Activated CD4-positive, alpha-beta T cell treated with anti-CD3 and anti-CD28 coated beads, Interleukin-2, amount 10 ng/mL, durations not matched to agents 24 days and 14 days (primary cell): ENCODE results near the gene PPP4R3B. TPM values are rescaled to one million over a fixed set of nuclear protein-coding genes. Genes with fewer than 3 reads are reported as not detected.
"Not testable (repeated sequence)": the region's sequence is repeated elsewhere in the genome, so short reads cannot be mapped to it uniquely, and the experiment has no call there.

Experiments used
- DNase-seq: peaks from one replicate; pipeline ENCODE4 v3.0.0; 2022
- H3K27ac Mint-ChIP-seq: one replicate; pipeline ENCODE4 v1.8.0; 2022; ENCODE audit warnings: mild to moderate bottlenecking, mixed read lengths
- H3K27me3 Mint-ChIP-seq: one replicate; pipeline ENCODE4 v1.8.0; 2022; ENCODE audit warnings: mixed read lengths
- H3K36me3 Mint-ChIP-seq: one replicate; pipeline ENCODE4 v1.8.0; 2022; ENCODE audit warnings: low read depth, mild to moderate bottlenecking, mixed read lengths
- H3K4me1 Mint-ChIP-seq: one replicate; pipeline ENCODE4 v1.8.0; 2021; ENCODE audit warnings: mixed read lengths
- H3K4me3 Mint-ChIP-seq: one replicate; pipeline ENCODE4 v1.8.0; 2022; ENCODE audit warnings: mild to moderate bottlenecking, moderate library complexity, mixed read lengths
- H3K9me3 Mint-ChIP-seq: one replicate; pipeline ENCODE4 v1.8.0; 2021; ENCODE audit warnings: mixed read lengths
- intact Hi-C: fragments of 100-400 bp; cut with micrococcal nuclease; formaldehyde crosslinking; loops from one replicate; pipeline ENCODE4 v1.15.1; 2023
- total RNA-seq: library from RNA; stranded (reverse); gene quantifications from 2 replicates; pipeline ENCODE4 v1.2.3, GENCODE V29; 2022

PPP4R3B gene
- total RNA-seq, 1 donor from 2014 or later = 82.7 TPM

DNA sequence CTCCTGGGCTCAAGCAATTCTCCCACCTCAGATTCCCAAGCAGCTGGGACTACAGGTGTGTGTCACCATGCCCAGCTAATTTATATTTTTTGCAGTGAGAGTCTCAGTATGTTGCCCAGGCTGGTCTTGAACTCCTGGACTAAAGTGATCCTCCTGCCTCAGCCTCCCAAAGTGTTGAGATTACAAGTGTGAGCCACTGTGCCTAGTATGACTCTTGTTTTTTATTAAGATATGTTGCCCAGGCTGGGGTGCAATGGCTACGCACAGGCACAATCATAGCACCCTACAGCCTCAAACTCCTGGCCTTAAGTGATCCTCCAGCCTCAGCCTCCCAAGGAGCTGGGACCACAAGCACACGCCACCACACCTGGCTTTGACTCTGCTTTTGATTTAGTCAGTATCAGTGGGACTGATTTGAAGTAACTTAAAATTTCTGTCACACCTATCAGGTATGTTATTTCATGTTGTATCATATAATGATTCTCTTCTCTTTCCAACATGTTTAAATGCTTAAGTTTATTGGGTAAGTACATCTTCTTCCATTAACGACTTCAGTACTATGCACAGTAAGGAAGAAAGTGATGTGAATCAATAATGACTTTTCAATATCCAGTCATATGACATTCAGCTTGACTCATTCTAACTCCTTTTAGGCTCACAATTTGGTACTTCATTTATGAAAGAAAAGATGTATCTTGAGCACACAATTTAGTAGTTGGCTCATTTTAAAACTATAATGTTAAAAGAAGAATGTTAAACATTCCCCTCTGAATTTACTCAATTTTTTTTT, 6.3 kb downstream of the PPP4R3B start:
- H3K27me3 Mint-ChIP-seq = no peaks in the 10 kb centered on the region
- H3K27ac Mint-ChIP-seq = no peak overlapping the region
- intact Hi-C loops = loop anchor here (10.0 kb wide), 1 partner anchor 46 kb away; no protein-coding TSS in a partner anchor
- no peaks in the 10 kb centered on the region for H3K9me3 Mint-ChIP-seq
- peaks cover 34% of the 10 kb centered on the region for H3K4me1 Mint-ChIP-seq
- DNase-seq = peak; percentile 37
- H3K4me3 Mint-ChIP-seq = no peak overlapping the region
- peaks cover 43% of the 10 kb centered on the region for H3K36me3 Mint-ChIP-seq

- Mint-ChIP-seq H3K27ac (no peak overlapping the region), H3K4me1 (peaks cover 30% of the 10 kb centered on the region), H3K4me3 (no peak overlapping the region), H3K36me3 (peaks cover 38% of the 10 kb centered on the region), H3K27me3 (no peaks in the 10 kb centered on the region), H3K9me3 (no peaks in the 10 kb centered on the region)
- intact Hi-C loops = loop anchor here (10.0 kb wide), 1 partner anchor 45 kb away; no protein-coding TSS in a partner anchor
- no peak for DNase-seq
These were observed 7.4 kb downstream of the PPP4R3B start for GRCh38 chr2:55609938-55610578.

DNA sequence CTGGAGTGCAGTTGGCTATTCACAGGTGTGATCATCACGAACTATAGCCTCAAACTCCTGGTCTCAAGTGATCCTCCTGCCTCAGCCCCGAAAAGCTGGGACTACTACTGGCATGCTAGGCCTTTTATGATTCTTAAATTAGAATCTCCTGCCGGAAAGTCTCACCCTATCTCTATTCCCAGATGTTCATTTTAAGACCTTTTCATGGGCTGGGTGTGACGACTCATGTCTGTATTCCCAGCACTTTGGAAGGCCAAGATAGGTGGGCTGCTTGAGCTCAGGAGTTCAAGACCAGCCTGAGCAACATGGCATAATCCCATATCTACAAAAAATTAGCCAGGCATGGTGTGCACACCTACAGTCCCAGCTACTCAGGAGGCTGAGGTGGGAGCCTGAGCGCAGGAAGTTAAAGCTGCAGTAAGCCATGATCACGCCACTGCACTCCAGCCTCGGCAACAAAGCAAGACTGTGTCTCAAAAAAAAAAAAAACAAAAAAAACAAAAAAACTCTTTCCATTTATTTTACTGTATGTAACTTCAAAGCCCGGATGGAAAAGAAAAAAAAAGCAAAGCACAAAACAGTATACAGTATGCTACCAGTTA, 8.1 kb downstream of the PPP4R3B start:
- no peak overlapping the region for H3K27ac Mint-ChIP-seq
- H3K4me1 Mint-ChIP-seq = peaks cover 29% of the 10 kb centered on the region
- DNase-seq = peak; percentile 37
- H3K27me3 Mint-ChIP-seq = no peaks in the 10 kb centered on the region
- intact Hi-C loops = no loop called here
- H3K36me3 Mint-ChIP-seq = peaks cover 36% of the 10 kb centered on the region
- H3K9me3 Mint-ChIP-seq = no peaks in the 10 kb centered on the region
- H3K4me3 Mint-ChIP-seq = no peak overlapping the region

GRCh38 chr2:55607717-55608116, 9.7 kb downstream of the PPP4R3B start:
- H3K9me3 Mint-ChIP-seq = no peaks in the 10 kb centered on the region
- no peak for DNase-seq
- peaks cover 29% of the 10 kb centered on the region for H3K36me3 Mint-ChIP-seq
- H3K27ac Mint-ChIP-seq = no peak overlapping the region
- H3K27me3 Mint-ChIP-seq = no peaks in the 10 kb centered on the region
- H3K4me3 Mint-ChIP-seq = no peak overlapping the region
- intact Hi-C loops = no loop called here
- H3K4me1 Mint-ChIP-seq = peaks cover 25% of the 10 kb centered on the region

GRCh38 chr2:55604027-55604565, 13.3 kb downstream of the PPP4R3B start:
- intact Hi-C loops = no loop called here
- H3K27ac Mint-ChIP-seq = no peak overlapping the region
- peaks cover 31% of the 10 kb centered on the region for H3K36me3 Mint-ChIP-seq
- H3K27me3 Mint-ChIP-seq = no peaks in the 10 kb centered on the region
- H3K4me1 Mint-ChIP-seq = peaks cover 19% of the 10 kb centered on the region
- no peak overlapping the region for H3K4me3 Mint-ChIP-seq
- DNase-seq = no peak
- no peaks in the 10 kb centered on the region for H3K9me3 Mint-ChIP-seq

GRCh38 chr2:55601849-55602248, 15.6 kb downstream of the PPP4R3B start:
- peak overlapping the region; percentile 11 for H3K27ac Mint-ChIP-seq
- peaks cover 39% of the 10 kb centered on the region for H3K36me3 Mint-ChIP-seq
- H3K9me3 Mint-ChIP-seq = no peaks in the 10 kb centered on the region
- H3K4me1 Mint-ChIP-seq = peaks cover 13% of the 10 kb centered on the region
- no peaks in the 10 kb centered on the region for H3K27me3 Mint-ChIP-seq
- no peak overlapping the region for H3K4me3 Mint-ChIP-seq
- intact Hi-C loops = no loop called here
- no peak for DNase-seq

DNA sequence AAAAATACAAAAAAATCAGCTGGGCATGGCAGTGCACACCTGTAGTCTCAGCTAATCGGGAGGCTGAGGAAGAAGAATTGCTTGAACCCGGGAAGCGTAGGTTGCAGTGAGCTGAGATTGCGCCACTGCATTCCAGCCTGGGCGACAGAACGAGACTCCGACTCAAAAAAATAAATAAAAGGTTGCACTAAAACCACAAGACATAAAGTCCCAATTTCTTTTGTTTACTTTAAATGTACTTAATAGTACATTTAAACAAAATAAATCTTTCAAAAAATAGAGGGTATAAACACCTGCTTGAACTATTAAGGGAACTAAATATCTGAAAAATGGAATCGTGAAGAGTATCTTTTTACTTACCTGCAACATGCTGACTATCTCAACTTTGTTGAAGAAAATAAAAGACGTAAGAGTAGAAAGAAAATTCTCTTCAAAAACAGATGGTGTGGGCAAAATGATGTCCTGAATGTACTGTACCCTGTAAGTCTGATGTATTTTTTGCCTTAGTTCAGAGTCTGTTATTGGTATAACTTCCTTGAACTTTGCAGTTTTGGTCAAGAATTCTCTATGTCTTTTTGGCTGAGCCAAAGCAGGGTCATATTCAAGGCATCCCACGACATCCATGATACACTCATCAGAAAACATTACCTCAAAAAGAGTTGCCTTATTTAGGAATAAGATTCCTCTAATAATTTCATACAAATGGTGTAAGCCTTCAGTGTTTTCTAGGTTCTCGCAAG, 19.2 kb downstream of the PPP4R3B start:
- no peak overlapping the region for H3K4me3 Mint-ChIP-seq
- no peak overlapping the region for H3K27ac Mint-ChIP-seq
- no peak for DNase-seq
- H3K9me3 Mint-ChIP-seq = no peaks in the 10 kb centered on the region
- intact Hi-C loops = no loop called here
- peaks cover 11% of the 10 kb centered on the region for H3K4me1 Mint-ChIP-seq
- no peaks in the 10 kb centered on the region for H3K27me3 Mint-ChIP-seq
- H3K36me3 Mint-ChIP-seq = peaks cover 49% of the 10 kb centered on the region

DNA sequence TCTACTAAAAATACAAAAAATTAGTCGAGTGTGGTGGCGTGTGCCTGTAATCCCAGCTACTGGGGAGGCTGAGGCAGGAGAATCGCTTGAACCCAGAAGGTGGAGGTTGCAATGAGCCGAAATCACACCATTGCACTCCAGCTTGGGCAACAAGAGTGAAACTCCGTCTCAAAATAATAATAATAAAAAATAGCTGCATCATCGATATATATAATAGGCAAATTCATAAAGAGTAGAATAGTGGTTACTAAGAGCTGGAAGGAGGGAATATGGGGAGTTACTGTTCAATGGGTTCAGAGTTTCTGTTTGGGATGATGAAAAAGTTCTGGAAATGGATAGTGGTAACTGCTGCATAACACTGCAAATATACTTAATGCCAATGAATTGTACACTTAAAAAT, 20.6 kb downstream of the PPP4R3B start:
- H3K9me3 Mint-ChIP-seq, H3K4me1 Mint-ChIP-seq, H3K27me3 Mint-ChIP-seq, DNase-seq, H3K27ac Mint-ChIP-seq, intact Hi-C loops, H3K4me3 Mint-ChIP-seq: not testable (repeated sequence)
- H3K36me3 Mint-ChIP-seq = peaks cover 38% of the 10 kb centered on the region

DNA sequence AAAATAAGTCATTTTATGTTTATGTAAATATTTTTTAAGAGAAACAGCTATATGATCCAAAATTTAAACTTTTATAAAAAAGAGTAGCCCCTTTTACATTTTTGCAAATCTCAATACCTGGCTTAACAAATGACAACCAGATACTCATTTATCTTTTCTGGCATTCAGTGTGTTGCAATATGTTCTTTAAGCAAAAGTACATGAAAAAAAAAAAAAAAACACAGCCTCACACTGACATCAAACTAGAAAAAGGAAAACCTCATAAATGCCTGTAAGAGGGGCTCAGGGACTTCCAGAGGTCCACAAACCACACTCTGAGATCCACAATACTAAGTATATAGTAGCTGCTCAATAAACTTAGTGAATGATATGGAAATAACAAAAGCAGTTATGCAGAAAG, 21.9 kb downstream of the PPP4R3B start:
- intact Hi-C loops = no loop called here
- Mint-ChIP-seq H3K27me3 (no peaks in the 10 kb centered on the region), H3K4me3 (no peak overlapping the region), H3K27ac (no peak overlapping the region), H3K36me3 (peaks cover 39% of the 10 kb centered on the region), H3K9me3 (no peaks in the 10 kb centered on the region), H3K4me1 (peaks cover 16% of the 10 kb centered on the region)
- no peak for DNase-seq

DNA sequence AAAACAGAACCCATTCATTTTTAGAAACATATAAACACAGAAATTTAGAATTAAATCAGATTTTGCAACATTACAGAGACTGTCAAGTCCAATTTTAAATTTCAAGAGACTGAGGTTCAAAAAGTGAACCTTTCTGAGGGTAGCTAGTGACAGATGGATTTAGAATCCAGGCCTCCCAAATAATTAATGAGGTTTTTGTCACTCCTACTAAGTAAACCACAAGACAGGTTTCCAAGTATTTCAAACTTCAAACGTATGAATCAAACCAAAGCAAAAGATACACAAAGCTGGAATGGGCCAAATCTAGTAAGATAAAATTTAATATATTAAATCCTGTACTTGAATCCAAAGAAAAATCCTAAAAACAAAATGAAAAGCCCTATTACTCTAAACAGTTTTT, 25.3 kb downstream of the PPP4R3B start:
- no peak overlapping the region for H3K27ac Mint-ChIP-seq
- no peak overlapping the region for H3K4me3 Mint-ChIP-seq
- H3K9me3 Mint-ChIP-seq = no peaks in the 10 kb centered on the region
- no peaks in the 10 kb centered on the region for H3K27me3 Mint-ChIP-seq
- peaks cover 19% of the 10 kb centered on the region for H3K36me3 Mint-ChIP-seq
- intact Hi-C loops = no loop called here
- DNase-seq = no peak
- peaks cover 9% of the 10 kb centered on the region for H3K4me1 Mint-ChIP-seq

DNA sequence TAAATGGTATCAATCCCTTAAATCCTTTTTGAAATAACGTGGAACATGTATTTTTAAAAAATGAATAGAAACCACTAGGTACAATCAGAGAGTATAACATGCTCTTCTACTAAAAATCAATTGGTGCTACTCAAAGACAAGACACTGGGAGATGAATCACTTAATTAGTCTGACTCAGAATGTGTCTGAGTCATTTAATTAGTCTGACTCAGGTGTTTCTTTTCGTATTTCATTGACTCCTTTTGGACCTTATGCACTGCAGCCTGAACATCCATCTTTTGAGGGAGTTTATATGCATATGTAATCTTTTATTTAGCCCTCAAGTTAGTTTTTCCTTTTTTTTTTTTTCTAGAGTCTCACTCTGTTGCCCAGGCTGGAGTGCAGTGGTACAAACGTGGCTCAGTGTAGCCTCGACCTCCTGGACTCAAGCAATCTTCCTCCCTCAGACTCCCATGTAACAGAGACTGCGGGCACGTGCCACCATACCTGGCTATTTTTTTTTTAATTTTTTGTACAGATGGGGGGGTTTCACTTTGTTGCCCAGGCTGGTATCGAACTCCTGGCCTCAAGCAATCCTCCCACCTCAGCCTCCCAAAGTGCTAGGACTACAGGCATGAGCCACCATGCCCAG, 26.5 kb downstream of the PPP4R3B start:
- no peak overlapping the region for H3K4me3 Mint-ChIP-seq
- peak overlapping the region; percentile 78 for H3K27ac Mint-ChIP-seq
- H3K9me3 Mint-ChIP-seq = no peaks in the 10 kb centered on the region
- H3K4me1 Mint-ChIP-seq = peaks cover 11% of the 10 kb centered on the region
- H3K27me3 Mint-ChIP-seq = no peaks in the 10 kb centered on the region
- no peak for DNase-seq
- intact Hi-C loops = loop anchor here (1.0 to 2.0 kb wide), 2 partner anchors 26 to 72 kb away; partner anchors contain the start of genes CFAP36 and PPP4R3B
- peaks cover 22% of the 10 kb centered on the region for H3K36me3 Mint-ChIP-seq

- intact Hi-C loops = loop anchor here (5.0 kb wide), 1 partner anchor 273 kb away; no protein-coding TSS in a partner anchor
- Mint-ChIP-seq H3K27ac (peak overlapping the region; percentile 70), H3K9me3 (no peaks in the 10 kb centered on the region), H3K4me1 (peaks cover 16% of the 10 kb centered on the region), H3K27me3 (no peaks in the 10 kb centered on the region), H3K36me3 (peaks cover 33% of the 10 kb centered on the region), H3K4me3 (no peak overlapping the region)
- DNase-seq = no peak
These were observed 31.9 kb downstream of the PPP4R3B start for GRCh38 chr2:55585451-55586080.
